Measurements from ENCODE around the gene ARID3A.
A peak's percentile ranks its signal among the peaks of the same experiment; 100 is the strongest.
"Not testable (repeated sequence)": the region's sequence is repeated elsewhere in the genome, so short reads cannot be mapped to it uniquely, and the experiment has no call there.

Gene ARID3A

DNA sequence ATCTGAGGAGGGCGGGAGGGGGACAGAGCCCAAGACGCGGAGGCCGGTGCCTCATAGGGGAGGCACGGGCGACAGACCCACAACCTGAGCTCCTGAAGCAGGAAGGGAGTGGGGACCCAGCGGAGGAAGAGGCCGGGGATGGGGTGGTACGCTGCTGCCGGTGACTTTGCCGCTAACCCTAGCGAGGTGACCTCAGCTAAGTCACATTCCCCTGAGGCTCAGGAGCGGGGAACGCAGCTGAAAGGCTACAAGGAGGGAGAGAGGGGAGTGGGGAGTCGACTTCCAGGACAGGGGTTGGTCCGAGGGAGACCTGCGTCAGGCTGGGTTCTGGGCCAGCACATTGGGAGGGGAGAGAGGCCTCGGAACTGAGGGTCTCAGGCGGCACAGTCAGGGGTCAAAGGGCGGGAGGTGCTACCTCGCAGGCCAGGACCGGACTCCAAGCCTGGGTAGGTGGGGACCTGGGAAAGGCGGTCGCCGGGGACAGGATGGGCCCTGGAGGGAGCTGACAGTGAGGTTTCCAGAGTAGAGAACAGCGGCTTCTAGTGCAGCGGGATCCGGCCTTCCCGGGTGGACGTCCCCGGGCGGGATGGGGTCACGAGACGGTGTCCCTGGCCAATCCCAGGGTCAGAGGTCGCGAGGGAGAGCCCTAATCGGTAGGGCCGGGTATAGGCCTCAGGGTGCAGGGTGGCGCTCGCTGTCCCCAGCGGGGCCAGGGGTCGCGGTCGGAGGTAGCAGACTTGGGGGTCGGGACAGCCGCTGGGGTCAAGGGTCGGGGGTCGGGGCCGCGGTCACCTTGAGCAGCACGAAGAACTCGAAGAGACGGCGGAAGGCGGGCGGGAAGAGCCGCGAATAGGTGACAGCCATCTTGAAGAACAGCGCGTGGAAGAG, 94.4 kb downstream of the ARID3A start:
- DNase-seq, result no peak

DNA sequence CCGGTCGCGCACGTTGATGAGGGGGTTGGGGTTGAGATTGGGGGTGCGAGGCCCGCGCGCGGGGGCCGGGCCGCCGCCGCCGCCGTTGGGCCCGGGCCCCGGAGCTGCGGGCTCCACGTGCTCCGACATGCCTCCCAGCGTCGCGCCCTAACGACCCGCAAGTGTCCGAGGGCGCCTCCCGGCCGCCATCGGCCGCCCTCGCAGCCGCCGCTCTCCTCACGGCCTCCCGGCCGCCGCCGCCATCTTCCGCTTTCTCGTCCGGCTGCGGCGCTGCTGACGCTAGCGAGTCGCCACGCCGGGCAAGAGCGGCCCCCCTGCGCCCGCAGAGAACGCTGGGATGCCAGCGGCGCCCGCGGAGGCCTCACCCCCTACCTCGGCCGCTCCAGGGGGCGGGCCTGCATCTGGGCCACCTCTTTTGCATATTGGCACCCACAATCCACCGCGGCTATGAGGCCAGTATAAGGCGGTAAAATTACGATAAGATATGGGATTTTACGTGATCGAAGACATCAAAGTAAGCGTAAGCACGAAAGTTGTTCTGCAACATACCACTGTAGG, 95.1 kb downstream of the ARID3A start, which contains the start of gene TMEM259:
TMEM259 (minus strand) TSS at position 256 of the 558 bp plus-strand sequence; CDS start at position 129, 127 bp downstream.
- peak; percentile 88 for DNase-seq

DNA sequence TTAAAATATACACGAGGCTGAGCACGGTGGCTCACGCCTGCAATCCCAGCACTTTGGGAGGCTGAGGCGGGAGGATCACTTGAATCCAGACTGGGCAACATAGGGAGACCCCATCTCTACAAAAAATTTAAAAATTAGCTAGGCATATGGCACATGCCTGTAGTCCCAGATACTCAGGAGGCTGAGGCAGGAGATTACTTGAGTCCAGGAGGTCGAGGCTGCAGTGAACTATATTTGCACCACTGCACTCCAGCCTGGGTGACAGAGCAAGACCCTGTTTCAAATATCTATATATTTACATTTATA, 98.0 kb downstream of the ARID3A start:
- DNase-seq, result not testable (repeated sequence)

DNA sequence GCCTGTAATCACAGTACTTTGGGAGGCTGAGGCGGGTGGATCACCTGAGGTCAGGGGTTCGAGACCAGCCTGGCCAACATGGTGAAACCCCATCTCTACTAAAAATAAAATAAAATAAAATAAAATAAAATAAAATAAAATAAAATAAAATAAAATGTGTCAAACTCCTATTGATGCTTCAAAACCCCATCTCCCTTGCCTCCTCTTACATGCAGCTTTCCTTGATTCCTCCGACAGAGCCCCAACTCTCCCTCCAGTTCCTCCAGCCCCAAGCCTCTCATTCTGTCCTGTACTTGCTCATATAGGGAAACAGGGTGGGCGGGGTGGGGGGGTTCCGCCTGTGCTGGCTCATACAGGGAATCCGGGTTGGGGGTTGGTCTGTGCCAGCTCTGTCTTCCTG, 99.2 kb downstream of the ARID3A start:
- not testable (repeated sequence) for DNase-seq

Data from SHP77 treated with DMSO at 0.1 percent for 48 hours (cell line).